Body of pancreas (tissue), 4 donors: ENCODE measurements around the gene ASMTL. TPM values are rescaled to one million over a fixed set of nuclear protein-coding genes. Genes with fewer than 3 reads are reported as not detected.

Experiments used
- ATAC-seq: fragments of 150-250 bp; one replicate; pipeline ENCODE4 v1.9.1; 2016
- DNase-seq, 4 donors: peaks; one replicate each; pipeline ENCODE4 v3.0.0-alpha.2; 2019
- H3K27ac ChIP-seq, 4 donors: fragments of 200-600 bp; sonication (generic); 1 replicate in 3 of 4; 2 replicates in 1 of 4; pipeline versions ENCODE4 v1.5.1 to v1.6.1; 2016 to 2019; ENCODE audit warnings: mild to moderate bottlenecking in 1 of 4, mixed read lengths in 1 of 4, moderate library complexity in 1 of 4
- H3K27me3 ChIP-seq, 2 donors: fragments of 200-600 bp; sonication (generic); one replicate each; pipeline ENCODE4 v1.6.0; 2016; ENCODE audit warnings: mild to moderate bottlenecking in 1 of 2
- H3K36me3 ChIP-seq, 2 donors: fragments of 200-600 bp; sonication (generic); replicated peaks in 1 of 2; 2 replicates each; pipeline ENCODE4 v1.5.1; 2016; ENCODE audit warnings: low read depth in 2 of 2; ENCODE audit not compliant: insufficient read depth in 1 of 2
- H3K4me1 ChIP-seq: fragments of 200-600 bp; sonication (generic); one replicate; pipeline ENCODE4 v1.6.0; 2016
- H3K4me3 ChIP-seq, 2 donors: fragments of 200-600 bp; sonication (generic); 1 replicate in 1 of 2; 2 replicates in 1 of 2; pipeline ENCODE4 v1.5.1; 2016 to 2019
- H3K9me3 ChIP-seq, 3 donors: fragments of 200-600 bp; sonication (generic); 1 replicate in 2 of 3; 2 replicates in 1 of 3; pipeline ENCODE4 v1.5.1; 2016
- CTCF ChIP-seq, 7 experiments: fragments of 450-650 bp in 4 of 7; fragments of 200-600 bp in 3 of 7; sonication (generic) in 3 of 7; IDR thresholded peaks; one replicate each; pipeline ENCODE4 v1.5.1; 2016 to 2019; ENCODE audit warnings: antibody characterized with exemption in 7 of 7
- POLR2A ChIP-seq, 3 donors: fragments of 450-650 bp; IDR thresholded peaks; one replicate each; pipeline ENCODE4 v1.6.1; 2016; ENCODE audit warnings: antibody characterized with exemption in 3 of 3, mild to moderate bottlenecking in 2 of 3
- WGBS, 2 donors: methylation state at CpG; one replicate each; pipeline ENCODE4 v1.1.5; 2017; 5-methylcytosine and 5-hydroxymethylcytosine counted together
- intact Hi-C: fragments of 100-400 bp; cut with DNase I; formaldehyde crosslinking; loops from one replicate; pipeline ENCODE4 v1.15.1; 2023
- total RNA-seq, 2 donors: library from RNA; depleted of rRNA; stranded (reverse); fragments of >200 nt; gene quantifications; one replicate each; pipeline ENCODE4 v1.1.0, GENCODE V29; 2016

The ASMTL gene
- total RNA-seq, 2 donors from 2014 or later = 16.5 to 18.9 TPM

DNA sequence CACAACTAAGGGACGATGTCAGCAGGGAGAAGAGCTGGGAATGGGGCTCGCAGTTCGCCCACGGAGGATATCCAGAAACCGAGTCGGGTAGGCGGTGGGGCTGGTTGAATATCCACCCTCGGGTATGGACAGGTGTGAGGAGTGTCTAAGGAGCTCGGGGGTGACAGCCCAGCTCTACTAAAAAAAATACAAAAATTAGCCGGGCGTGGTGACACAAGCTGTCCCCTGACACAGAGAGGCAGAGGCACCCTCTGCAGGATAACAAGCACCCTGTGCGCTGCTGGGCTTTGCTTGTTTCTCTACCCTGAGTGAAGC is 12.2 kb upstream of the ASMTL start:
- no peak overlapping the region for H3K27ac ChIP-seq
- no peak for ATAC-seq
- intact Hi-C loops = loop anchor here (10.0 kb wide), 1 partner anchor 110 kb away; no protein-coding TSS in a partner anchor

GRCh38 chrX:1464041-1464970 is 11.6 kb upstream of the ASMTL start:
- no peak for DNase-seq
- no peaks in the 10 kb centered on the region for H3K4me1 ChIP-seq
- H3K36me3 ChIP-seq = no peaks in the 10 kb centered on the region
- no peaks in the 10 kb centered on the region for H3K9me3 ChIP-seq
- H3K4me3 ChIP-seq = no peak overlapping the region
- no peaks in the 10 kb centered on the region for H3K27me3 ChIP-seq
- TF ChIP-seq CTCF (IDR thresholded peaks at IDR 0.05) (no peak), POLR2A (IDR thresholded peaks at IDR 0.05) (no peak)
- no peak for ATAC-seq
- WGBS, 2 donors = 31 to 34% methylated on average over 6 to 23 of the region's 24 CpGs
- peak overlapping the region in 1 of 4 donors; percentile 10 for H3K27ac ChIP-seq
- intact Hi-C loops = loop anchor here (10.0 kb wide), 1 partner anchor 110 kb away; no protein-coding TSS in a partner anchor

More for the DNA sequence above, 12.2 kb upstream of the ASMTL start:
- H3K4me3 ChIP-seq = no peak overlapping the region
- 43 to 48% methylated on average over 4 to 12 of the region's 12 CpGs for WGBS, 2 donors
- H3K27me3 ChIP-seq = no peaks in the 10 kb centered on the region
- no peak for TF ChIP-seq CTCF (IDR thresholded peaks at IDR 0.05)
- TF ChIP-seq POLR2A (IDR thresholded peaks at IDR 0.05) = no peak
- no peaks in the 10 kb centered on the region for H3K36me3 ChIP-seq
- no peak for DNase-seq
- no peaks in the 10 kb centered on the region for H3K9me3 ChIP-seq
- no peaks in the 10 kb centered on the region for H3K4me1 ChIP-seq

DNA sequence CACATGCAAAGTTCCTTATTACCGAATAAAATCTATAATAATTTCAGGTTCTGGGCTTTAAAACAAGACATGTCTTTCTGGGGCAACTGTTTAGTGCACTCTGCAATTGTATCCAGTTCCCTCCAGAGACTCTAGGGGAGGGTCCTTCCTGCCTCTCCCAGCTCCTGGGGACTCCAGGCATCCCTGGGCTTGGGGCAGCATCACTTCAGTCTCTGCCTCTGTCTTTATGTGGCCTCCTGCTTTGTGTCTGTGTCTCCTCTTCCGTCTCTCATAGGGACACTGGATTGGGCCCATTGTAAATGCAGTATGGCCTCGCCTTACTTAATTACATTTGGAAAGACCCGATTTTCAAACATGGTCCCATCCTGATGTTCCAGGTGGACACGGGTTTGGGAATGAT is 10.9 kb upstream of the ASMTL start:
- H3K27me3 ChIP-seq = no peaks in the 10 kb centered on the region
- H3K36me3 ChIP-seq = no peaks in the 10 kb centered on the region
- TF ChIP-seq POLR2A (IDR thresholded peaks at IDR 0.05) (no peak), CTCF (IDR thresholded peaks at IDR 0.05) (no peak)
- H3K4me3 ChIP-seq = no peak overlapping the region
- intact Hi-C loops = loop anchor here (10.0 kb wide), 1 partner anchor 111 kb away; no protein-coding TSS in a partner anchor
- H3K9me3 ChIP-seq = no peaks in the 10 kb centered on the region
- DNase-seq = no peak
- 58 to 71% methylated on average over 5 of the region's 5 CpGs for WGBS, 2 donors
- no peak for ATAC-seq
- no peaks in the 10 kb centered on the region for H3K4me1 ChIP-seq
- H3K27ac ChIP-seq = peak overlapping the region in 1 of 4 donors; percentile 10

DNA sequence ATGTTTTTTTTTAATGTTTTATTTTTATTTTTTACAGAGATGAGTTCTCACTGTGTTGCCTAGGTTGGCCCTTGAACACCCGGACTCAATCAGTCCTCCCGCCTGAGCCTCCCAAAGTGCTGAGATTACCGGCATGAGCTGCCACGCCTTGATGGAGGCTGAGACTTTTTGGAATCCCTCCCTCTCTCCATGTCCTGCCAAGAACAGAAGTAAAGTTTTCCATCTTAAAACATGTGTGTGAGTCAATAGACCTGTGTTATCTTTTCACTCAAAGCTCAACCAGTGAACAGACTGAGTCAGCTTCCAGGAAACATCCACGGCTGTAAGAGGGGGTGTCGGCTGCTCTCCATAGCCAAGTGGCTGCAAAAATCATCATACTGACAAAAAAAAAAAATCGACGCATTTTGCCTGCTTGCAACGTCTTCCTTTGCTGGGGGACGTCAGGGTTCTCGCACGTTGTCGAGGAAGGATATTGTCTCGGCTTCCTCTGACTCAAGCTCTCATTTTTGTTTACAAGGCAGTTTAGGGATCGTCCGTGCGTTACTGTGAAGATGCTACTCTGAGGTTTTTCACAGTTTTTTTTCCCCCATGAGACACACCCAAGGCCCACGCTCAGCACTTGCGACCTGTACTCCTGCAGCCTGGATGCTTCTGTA is 10.0 kb upstream of the ASMTL start:
- ATAC-seq (peak; percentile 45), DNase-seq (peak in 1 of 4 donors; percentile 17)
- H3K4me1 ChIP-seq = no peaks in the 10 kb centered on the region
- TF ChIP-seq CTCF (IDR thresholded peaks at IDR 0.05) (no peak), POLR2A (IDR thresholded peaks at IDR 0.05) (no peak)
- intact Hi-C loops = loop anchor here (10.0 kb wide), 1 partner anchor 112 kb away; no protein-coding TSS in a partner anchor
- no peak overlapping the region for H3K4me3 ChIP-seq
- no peaks in the 10 kb centered on the region for H3K9me3 ChIP-seq
- WGBS, 2 donors = 52 to 63% methylated on average over 19 of the region's 19 CpGs
- no peaks in the 10 kb centered on the region for H3K36me3 ChIP-seq
- no peaks in the 10 kb centered on the region for H3K27me3 ChIP-seq
- H3K27ac ChIP-seq = no peak overlapping the region
